HUES48 (cell line): ENCODE data around the gene NUAK1.

ENCODE experiments used
- H3K27ac ChIP-seq: one replicate; pipeline ENCODE4 v1.7.0; 2013; ENCODE audit warnings: low read depth, low read length, inconsistent platforms
- H3K27me3 ChIP-seq: 2 replicates; pipeline ENCODE4 v1.6.1; 2013; ENCODE audit warnings: mild to moderate bottlenecking, low read length; ENCODE audit not compliant: control insufficient read depth, insufficient read depth
- H3K36me3 ChIP-seq: 2 replicates; pipeline ENCODE4 v1.6.1; 2013; ENCODE audit warnings: low read length; ENCODE audit not compliant: control insufficient read depth, insufficient read depth
- H3K4me1 ChIP-seq: 2 replicates; pipeline ENCODE4 v1.6.1; 2013; ENCODE audit warnings: mild to moderate bottlenecking, low read length; ENCODE audit not compliant: control insufficient read depth, insufficient read depth
- H3K4me3 ChIP-seq: 2 replicates; pipeline ENCODE4 v1.5.1; 2013; ENCODE audit warnings: mild to moderate bottlenecking, low read depth, low read length
- H3K9ac ChIP-seq: 2 replicates; pipeline ENCODE4 v1.6.1; 2013; ENCODE audit warnings: mild to moderate bottlenecking, low read depth, low read length, moderate library complexity
- H3K9me3 ChIP-seq: 2 replicates; pipeline ENCODE4 v1.6.1; 2013; ENCODE audit warnings: low read length; ENCODE audit not compliant: control insufficient read depth, insufficient read depth

The NUAK1 gene

DNA sequence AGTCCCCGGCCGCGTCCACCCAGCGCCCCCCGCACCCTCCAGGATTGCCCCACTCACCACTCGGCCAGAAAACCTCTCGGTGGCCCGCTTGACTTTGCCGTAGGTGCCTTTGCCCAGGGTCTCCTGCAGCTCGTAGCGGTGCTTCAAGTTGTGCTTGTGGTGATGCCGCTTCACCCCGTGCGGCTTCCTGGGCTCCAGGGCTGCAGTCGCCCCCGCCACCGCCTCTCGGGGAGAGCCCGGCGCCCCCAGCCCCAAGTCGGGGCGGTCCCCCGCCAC, 459 bp downstream of the NUAK1 start:
- H3K9ac ChIP-seq: peak overlapping the region; percentile 87; the same call in 1 of the 2 replicates
- H3K4me3 ChIP-seq: peak overlapping the region; percentile 78
- H3K4me1 ChIP-seq: peaks cover 61% of the 10 kb centered on the region
- no peaks in the 10 kb centered on the region for H3K9me3 ChIP-seq
- peaks cover 12% of the 10 kb centered on the region for H3K27me3 ChIP-seq
- no peak overlapping the region for H3K27ac ChIP-seq
- no peaks in the 10 kb centered on the region for H3K36me3 ChIP-seq

DNA sequence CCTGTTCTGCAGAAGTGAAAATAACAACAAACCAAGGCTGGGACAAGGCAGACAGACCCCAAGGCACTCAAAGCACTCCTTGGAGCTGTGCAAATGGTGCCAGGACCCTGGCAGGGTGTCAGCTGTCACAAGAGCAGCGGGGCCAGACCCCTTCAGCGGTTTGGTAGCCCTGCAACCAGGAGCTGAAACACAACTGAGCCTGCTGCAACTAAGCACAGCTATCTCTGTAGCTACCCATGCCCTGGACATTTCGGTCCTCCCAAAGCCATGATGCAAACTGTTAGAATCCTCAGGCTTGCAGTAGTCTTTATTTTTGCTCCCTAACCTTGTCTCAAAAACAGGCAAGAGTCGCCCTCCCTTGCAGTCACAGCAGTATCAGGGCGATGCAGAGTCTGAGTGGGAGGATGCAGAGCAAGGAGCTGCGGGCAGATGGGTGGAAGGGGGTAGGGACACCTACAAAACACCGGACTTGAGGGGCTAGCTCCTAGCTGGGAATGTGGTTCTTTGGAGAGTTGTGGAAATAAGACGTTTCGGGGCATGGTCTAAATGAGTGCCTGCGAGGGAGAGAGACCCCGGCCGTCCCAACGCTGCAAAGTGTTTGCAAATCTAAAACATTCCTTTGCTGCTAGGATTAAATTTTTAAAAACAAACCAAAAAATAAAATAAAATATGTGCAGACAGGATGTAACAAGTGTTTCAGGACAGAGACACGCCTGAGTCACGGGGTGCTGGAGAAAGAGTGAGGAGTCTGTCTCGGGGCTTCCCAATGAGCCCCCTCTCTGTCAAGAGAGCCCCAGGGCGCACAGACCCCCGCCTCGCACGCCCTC, 1.0 kb downstream of the NUAK1 start:
- no peaks in the 10 kb centered on the region for H3K9me3 ChIP-seq
- peaks cover 12% of the 10 kb centered on the region for H3K27me3 ChIP-seq
- H3K27ac ChIP-seq: no peak overlapping the region
- H3K4me3 ChIP-seq: peak overlapping the region; percentile 78
- peak overlapping the region; percentile 87 for H3K9ac ChIP-seq
- no peaks in the 10 kb centered on the region for H3K36me3 ChIP-seq
- H3K4me1 ChIP-seq: peaks cover 63% of the 10 kb centered on the region

DNA sequence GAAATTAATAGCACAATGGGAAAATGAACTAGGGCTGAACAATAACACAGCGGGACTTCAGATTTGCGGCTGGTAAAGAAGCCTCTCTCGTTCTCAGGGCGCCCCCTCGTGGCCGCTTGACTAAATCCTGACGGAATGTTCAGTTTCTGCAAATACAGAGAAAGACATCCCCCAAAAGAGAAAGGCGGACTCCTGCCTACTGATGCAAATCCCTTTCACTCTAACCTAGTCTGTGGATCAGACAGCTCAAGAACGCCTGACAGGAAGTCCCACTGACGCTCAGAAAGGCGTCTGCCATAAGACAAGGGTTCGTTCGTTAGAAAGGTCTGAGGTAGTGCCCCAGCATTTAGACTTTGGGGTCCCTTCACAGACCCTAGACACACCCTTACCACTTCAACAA, 2.5 kb downstream of the NUAK1 start:
- peaks cover 68% of the 10 kb centered on the region for H3K4me1 ChIP-seq
- peaks cover 12% of the 10 kb centered on the region for H3K27me3 ChIP-seq

DNA sequence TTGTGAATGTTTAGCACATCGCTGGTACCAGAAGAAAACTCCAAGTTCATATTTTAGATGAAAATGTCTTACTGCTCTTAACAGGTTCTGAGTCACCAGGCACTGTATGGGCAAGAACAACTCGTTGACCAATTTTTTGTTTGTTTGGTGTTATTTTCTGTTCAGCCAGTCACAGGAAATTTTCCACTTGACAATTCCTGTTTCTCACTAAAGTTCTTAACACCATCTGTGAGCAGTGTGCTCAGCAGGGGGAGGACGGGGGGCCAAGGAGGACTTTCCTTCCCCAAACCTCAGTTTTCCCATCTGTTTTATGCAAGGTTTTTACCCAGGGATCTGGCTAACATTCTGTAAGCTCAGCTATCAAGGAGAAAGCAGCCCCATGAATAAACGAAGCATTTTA, 3.0 kb downstream of the NUAK1 start:
- Histone ChIP-seq H3K9ac (no peak overlapping the region), H3K4me3 (peak overlapping the region; percentile 34; the same call in 1 of the 2 replicates), H3K9me3 (no peaks in the 10 kb centered on the region), H3K27ac (peak overlapping the region; percentile 65), H3K4me1 (peaks cover 68% of the 10 kb centered on the region), H3K27me3 (peaks cover 12% of the 10 kb centered on the region), H3K36me3 (no peaks in the 10 kb centered on the region)

More for the DNA sequence above, 2.5 kb downstream of the NUAK1 start:
- Histone ChIP-seq H3K9ac (no peak overlapping the region), H3K9me3 (no peaks in the 10 kb centered on the region), H3K27ac (peak overlapping the region; percentile 28), H3K4me3 (peak overlapping the region; percentile 78), H3K36me3 (no peaks in the 10 kb centered on the region)

DNA sequence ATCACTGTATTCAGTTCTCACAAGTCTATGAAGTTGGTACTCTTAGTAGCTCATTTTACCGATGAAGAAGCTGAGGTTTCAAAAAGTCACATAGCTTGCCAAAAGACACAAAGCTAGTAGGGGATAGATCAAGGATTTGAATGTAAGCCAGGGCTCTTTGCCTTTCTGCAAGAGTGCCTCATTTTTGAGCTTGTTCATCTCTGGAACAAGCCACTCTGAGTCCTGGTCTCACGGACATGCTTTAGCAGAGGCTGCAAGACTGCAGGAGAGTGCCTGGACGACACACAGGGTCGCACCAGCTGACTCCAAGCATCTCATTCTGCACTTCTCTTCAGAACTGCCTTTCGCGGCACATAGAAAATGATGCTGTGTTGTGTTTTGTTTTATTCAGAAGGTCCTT, 3.7 kb downstream of the NUAK1 start:
- Histone ChIP-seq H3K27me3 (peaks cover 12% of the 10 kb centered on the region), H3K9ac (no peak overlapping the region), H3K9me3 (no peaks in the 10 kb centered on the region), H3K36me3 (no peaks in the 10 kb centered on the region), H3K27ac (no peak overlapping the region), H3K4me3 (no peak overlapping the region), H3K4me1 (peaks cover 71% of the 10 kb centered on the region)

DNA sequence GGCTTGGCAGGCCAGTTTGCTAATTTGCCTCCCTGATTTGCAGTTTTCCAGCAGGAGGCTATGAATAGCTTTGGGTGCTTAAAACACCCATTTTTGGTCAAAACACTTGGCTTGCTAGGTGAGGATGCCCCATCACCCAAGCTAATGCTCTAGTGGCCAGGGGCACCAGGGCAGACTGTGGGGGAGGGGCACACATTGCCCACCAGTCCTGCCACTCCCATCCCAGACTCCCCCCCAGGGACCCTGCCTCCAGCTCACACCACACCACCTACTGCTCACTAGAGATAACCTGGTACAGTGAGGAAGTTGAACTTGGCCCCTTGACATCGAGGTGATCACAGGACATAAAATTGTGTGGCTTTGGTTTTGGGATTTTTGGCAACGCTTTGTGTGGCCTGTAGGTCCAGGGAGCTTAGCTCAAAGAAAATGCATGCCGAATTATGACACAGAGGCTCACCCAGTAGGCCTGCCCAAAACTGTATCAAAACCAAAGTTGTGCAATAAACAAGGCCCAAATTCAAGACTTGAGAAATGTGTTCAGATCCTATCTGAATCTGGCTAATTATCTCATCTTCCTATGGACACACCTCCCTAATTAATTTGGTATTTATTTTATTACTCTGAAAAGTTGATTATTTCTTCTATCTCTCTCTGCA, 4.3 kb downstream of the NUAK1 start:
- no peaks in the 10 kb centered on the region for H3K9me3 ChIP-seq
- H3K36me3 ChIP-seq: no peaks in the 10 kb centered on the region
- H3K4me3 ChIP-seq: no peak overlapping the region
- H3K27ac ChIP-seq: peak overlapping the region; percentile 91
- H3K27me3 ChIP-seq: peaks cover 12% of the 10 kb centered on the region
- peak overlapping the region; percentile 3; the same call in 1 of the 2 replicates for H3K9ac ChIP-seq
- peaks cover 72% of the 10 kb centered on the region for H3K4me1 ChIP-seq

DNA sequence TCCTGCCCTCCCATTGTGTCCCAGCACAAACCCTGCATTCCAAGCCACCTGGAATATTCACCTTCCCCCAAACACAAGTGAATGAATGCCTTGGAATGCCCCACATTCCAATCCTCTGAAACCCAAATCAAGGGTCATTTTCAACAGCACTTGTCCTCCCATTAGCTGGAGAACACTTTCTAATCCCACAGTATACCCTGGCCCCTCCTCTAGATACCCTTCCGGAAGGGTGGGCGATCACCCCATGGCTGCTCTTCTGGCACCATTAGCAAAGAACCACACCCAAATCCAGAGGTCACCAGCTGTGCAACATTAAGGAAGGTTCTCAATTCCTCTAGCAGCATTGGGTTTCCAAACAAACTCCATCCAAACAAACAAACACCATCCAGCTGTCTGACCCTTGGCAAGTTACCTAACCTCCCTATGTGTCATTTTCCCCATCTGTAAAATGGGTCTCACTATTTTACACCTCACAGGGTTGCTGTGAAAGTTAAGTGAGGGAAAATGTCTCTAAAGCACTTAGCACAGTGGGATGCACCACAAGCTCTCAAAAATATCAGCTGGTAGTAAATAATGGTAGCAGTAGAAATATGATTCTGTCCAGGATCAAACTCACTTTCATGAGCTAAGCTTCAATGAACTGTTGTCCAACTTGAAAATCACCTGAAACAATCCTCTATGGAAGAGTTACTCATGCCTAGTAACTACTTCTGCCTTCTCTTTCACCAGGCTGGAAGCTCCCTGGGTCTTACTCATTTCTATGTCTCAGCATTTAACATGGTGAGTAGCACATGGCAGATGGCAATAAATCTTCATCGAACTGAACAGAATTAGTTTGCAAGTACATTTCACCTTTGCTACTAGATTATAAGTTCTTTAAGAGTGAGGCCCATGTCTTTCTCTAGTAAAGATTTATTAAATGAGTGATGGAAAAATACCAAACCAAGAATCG, 5.3 kb downstream of the NUAK1 start:
- no peaks in the 10 kb centered on the region for H3K9me3 ChIP-seq
- no peak overlapping the region for H3K4me3 ChIP-seq
- no peaks in the 10 kb centered on the region for H3K36me3 ChIP-seq
- H3K9ac ChIP-seq: peak overlapping the region; percentile 10; the same call in 1 of the 2 replicates
- peaks cover 12% of the 10 kb centered on the region for H3K27me3 ChIP-seq
- H3K4me1 ChIP-seq: peaks cover 82% of the 10 kb centered on the region
- peak overlapping the region; percentile 91 for H3K27ac ChIP-seq

DNA sequence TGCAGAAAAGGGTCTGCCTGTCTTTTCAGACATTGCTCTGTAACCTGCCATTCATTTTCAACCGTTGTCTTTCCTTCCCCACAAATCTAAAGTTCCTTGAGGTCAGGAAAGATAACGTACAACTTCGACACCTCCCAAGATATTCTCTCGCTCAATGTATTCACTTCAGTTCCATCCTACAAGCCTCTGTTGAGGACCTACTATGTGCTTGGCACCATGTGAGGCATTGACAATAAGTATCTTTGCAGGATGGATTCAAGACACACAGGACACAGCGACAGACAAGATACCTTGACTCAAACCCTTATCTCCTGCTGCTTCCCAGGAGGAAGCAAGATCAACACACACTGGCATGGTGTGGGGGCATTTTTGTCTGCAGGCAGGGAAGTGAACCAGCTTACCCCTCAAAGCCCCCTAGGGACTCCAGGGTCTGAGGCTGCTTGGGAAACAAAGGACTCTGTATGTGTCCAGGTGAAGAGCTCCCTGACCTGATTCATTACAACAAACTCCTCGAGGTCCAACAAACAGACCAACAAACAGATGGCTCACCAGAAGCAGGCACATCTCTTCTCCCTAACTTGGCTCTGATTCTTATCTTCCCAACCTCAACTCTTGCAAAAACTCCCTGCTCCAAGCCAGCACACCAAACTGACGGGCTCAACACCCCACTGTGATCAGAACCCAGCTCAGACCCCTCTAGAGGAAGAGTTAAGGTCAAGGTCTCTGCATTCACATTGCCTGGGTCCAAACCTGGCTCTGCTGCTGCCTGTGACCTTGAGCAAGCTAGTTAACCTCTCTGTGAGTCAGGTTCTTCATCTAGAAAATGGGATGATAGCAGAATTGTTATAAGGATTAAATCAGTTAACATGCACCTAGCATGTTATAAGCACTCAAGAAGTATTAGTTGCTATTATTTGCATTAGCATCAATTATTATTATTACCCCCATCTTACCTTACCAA, 6.3 kb downstream of the NUAK1 start:
- H3K4me1 ChIP-seq: peaks cover 84% of the 10 kb centered on the region
- no peaks in the 10 kb centered on the region for H3K9me3 ChIP-seq
- peaks cover 4% of the 10 kb centered on the region for H3K27me3 ChIP-seq
- H3K27ac ChIP-seq: peak overlapping the region; percentile 91
- H3K4me3 ChIP-seq: no peak overlapping the region
- peak overlapping the region; percentile 54 for H3K9ac ChIP-seq
- H3K36me3 ChIP-seq: no peaks in the 10 kb centered on the region

DNA sequence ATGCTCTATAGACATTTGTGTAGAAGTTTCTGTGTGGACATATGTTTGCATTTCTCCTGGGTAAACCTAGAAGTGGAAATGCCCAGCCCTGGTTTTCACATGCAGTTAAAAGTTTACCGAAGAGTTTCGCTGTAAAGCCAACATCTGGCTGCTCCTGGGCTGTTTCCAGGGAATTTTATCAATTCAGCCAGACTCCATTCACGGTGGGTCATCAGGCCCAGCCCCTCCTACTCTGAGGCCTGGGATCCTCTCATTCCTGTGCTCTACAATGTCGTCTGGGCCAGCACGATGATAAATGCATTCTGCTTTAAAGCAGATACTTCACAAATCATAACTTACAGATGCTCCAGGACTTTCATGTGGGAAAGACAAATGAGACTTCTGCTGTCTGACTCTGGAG, 7.1 kb downstream of the NUAK1 start:
- H3K36me3 ChIP-seq: no peaks in the 10 kb centered on the region
- no peaks in the 10 kb centered on the region for H3K9me3 ChIP-seq
- H3K27me3 ChIP-seq: no peaks in the 10 kb centered on the region
- no peak overlapping the region for H3K4me3 ChIP-seq
- peak overlapping the region; percentile 91 for H3K27ac ChIP-seq
- H3K9ac ChIP-seq: 0 out of 2 replicates have a peak overlapping the region, but pooled peaks have one; percentile 54
- peaks cover 84% of the 10 kb centered on the region for H3K4me1 ChIP-seq
